Activated T-cell treated with anti-CD3 and anti-CD28 coated beads for 1 hour (primary cell): ENCODE data around the gene GAL3ST3.
"Not testable (repeated sequence)": the region's sequence is repeated elsewhere in the genome, so short reads cannot be mapped to it uniquely, and the experiment has no call there.

Source experiments
- DNase-seq: peaks from one replicate; pipeline ENCODE4 v3.0.0-alpha.2; 2020; ENCODE audit warnings: low read depth

The GAL3ST3 gene

GRCh38 chr11:66012946-66013761 lies 35.8 kb downstream of the GAL3ST3 start:
- no peak for DNase-seq

- DNase-seq = no peak
Observed at GRCh38 chr11:66012371-66012945, 36.5 kb downstream of the GAL3ST3 start.

- DNase-seq = no peak
Observed at GRCh38 chr11:66011785-66012303, 37.1 kb downstream of the GAL3ST3 start, which contains the start of gene CST6. CST6 (plus strand) TSS chr11:66012008; CDS start chr11:66012045, 37 bp downstream.

GRCh38 chr11:66011239-66011784 lies 37.6 kb downstream of the GAL3ST3 start:
- no peak for DNase-seq

- DNase-seq = not testable (repeated sequence)
Observed at GRCh38 chr11:66010036-66010435, 38.9 kb downstream of the GAL3ST3 start.

GRCh38 chr11:66008468-66009101 lies 40.4 kb downstream of the GAL3ST3 start:
- no peak for DNase-seq

GRCh38 chr11:66008095-66008467 lies 40.9 kb downstream of the GAL3ST3 start:
- no peak for DNase-seq

GRCh38 chr11:66007201-66007634 lies 41.7 kb downstream of the GAL3ST3 start:
- no peak for DNase-seq

- DNase-seq = no peak
Observed at GRCh38 chr11:66006891-66007176, 42.1 kb downstream of the GAL3ST3 start.

GRCh38 chr11:66006134-66006890 lies 42.6 kb downstream of the GAL3ST3 start:
- DNase-seq = no peak

GRCh38 chr11:66004186-66004585 lies 44.8 kb downstream of the GAL3ST3 start:
- no peak for DNase-seq

- no peak for DNase-seq
Observed at GRCh38 chr11:66003291-66003690, 45.7 kb downstream of the GAL3ST3 start.

GRCh38 chr11:66002648-66003225 lies 46.2 kb downstream of the GAL3ST3 start:
- DNase-seq = no peak

GRCh38 chr11:66001942-66002647 lies 46.9 kb downstream of the GAL3ST3 start, which contains the start of the genes BANF1 and EIF1AD:
BANF1 (plus strand) TSS chr11:66002503; CDS start chr11:66003251, 748 bp downstream.
EIF1AD (minus strand) TSS chr11:66002157; CDS start chr11:66000389, 1,768 bp downstream.
- peak; percentile 82 for DNase-seq

GRCh38 chr11:65997286-65997685 lies 51.7 kb downstream of the GAL3ST3 start:
- no peak for DNase-seq

- DNase-seq = no peak
Observed at GRCh38 chr11:65992056-65992455, 56.9 kb downstream of the GAL3ST3 start.
